ENCODE data around the gene C5orf34. TPM values are rescaled to one million over a fixed set of nuclear protein-coding genes. Genes with fewer than 3 reads are reported as not detected.
"Not testable (repeated sequence)": the region's sequence is repeated elsewhere in the genome, so short reads cannot be mapped to it uniquely, and the experiment has no call there.

Gene C5orf34
- 6.3 and 8.3 TPM in 2 replicates for total RNA-seq

- Mint-ChIP-seq H3K27me3 (ENCODE audit: low read depth) (no peaks in the 10 kb centered on the region), H3K9me3 (no peaks in the 10 kb centered on the region), H3K4me3 (ENCODE audit: low read depth) (peak within 1 kb of the TSS; percentile 92), H3K36me3 (ENCODE audit: low read depth) (peaks cover 13% of the 10 kb centered on the region), H3K4me1 (ENCODE audit: low read depth) (peaks cover 34% of the 10 kb centered on the region), H3K27ac (peak within 1 kb of the TSS; percentile 96)
- intact Hi-C loops (cut with micrococcal nuclease), result loop anchor here (1.0 to 2.0 kb wide), 4 partner anchors 31 to 394 kb away; partner anchors contain the start of gene HMGCS1
- peak; percentile 91 for DNase-seq (ENCODE audit: low spot score)
These were observed at the start of gene C5orf34 for GRCh38 chr5:43514816-43515677. TSS of gene C5orf34 (minus strand) at chr5:43515148. CDS start at chr5:43509339, 5,809 bp downstream.

- Mint-ChIP-seq H3K4me1 (ENCODE audit: low read depth) (peaks cover 3% of the 10 kb centered on the region), H3K27ac (no peak overlapping the region)
These were observed 49.4 kb upstream of the C5orf34 start for GRCh38 chr5:43564289-43564850.

GRCh38 chr5:43563321-43563720 is 48.4 kb upstream of the C5orf34 start:
- DNase-seq (ENCODE audit: low spot score), result no peak
- Mint-ChIP-seq H3K27me3 (ENCODE audit: low read depth) (peaks cover 9% of the 10 kb centered on the region), H3K36me3 (ENCODE audit: low read depth) (no peaks in the 10 kb centered on the region), H3K4me1 (ENCODE audit: low read depth) (peaks cover 6% of the 10 kb centered on the region), H3K4me3 (ENCODE audit: low read depth) (no peak overlapping the region), H3K9me3 (no peaks in the 10 kb centered on the region), H3K27ac (no peak overlapping the region)
- intact Hi-C loops (cut with micrococcal nuclease), result no loop called here

More at GRCh38 chr5:43564289-43564850, 49.4 kb upstream of the C5orf34 start:
- intact Hi-C loops (cut with micrococcal nuclease), result no loop called here
- Mint-ChIP-seq H3K9me3 (no peaks in the 10 kb centered on the region), H3K27me3 (ENCODE audit: low read depth) (peaks cover 7% of the 10 kb centered on the region), H3K4me3 (ENCODE audit: low read depth) (no peak overlapping the region), H3K36me3 (ENCODE audit: low read depth) (no peaks in the 10 kb centered on the region)
- DNase-seq (ENCODE audit: low spot score), result no peak

- Mint-ChIP-seq H3K27me3 (ENCODE audit: low read depth) (peaks cover 9% of the 10 kb centered on the region), H3K9me3 (no peaks in the 10 kb centered on the region), H3K27ac (no peak overlapping the region), H3K4me1 (ENCODE audit: low read depth) (peaks cover 8% of the 10 kb centered on the region), H3K4me3 (ENCODE audit: low read depth) (no peak overlapping the region), H3K36me3 (ENCODE audit: low read depth) (no peaks in the 10 kb centered on the region)
- DNase-seq (ENCODE audit: low spot score), result no peak
- intact Hi-C loops (cut with micrococcal nuclease), result no loop called here
These were observed 46.4 kb upstream of the C5orf34 start for GRCh38 chr5:43561356-43561755.

GRCh38 chr5:43560128-43560527 is 45.2 kb upstream of the C5orf34 start:
- Mint-ChIP-seq H3K4me3 (ENCODE audit: low read depth) (no peak overlapping the region), H3K27me3 (ENCODE audit: low read depth) (peaks cover 9% of the 10 kb centered on the region), H3K36me3 (ENCODE audit: low read depth) (peaks cover 4% of the 10 kb centered on the region), H3K9me3 (no peaks in the 10 kb centered on the region), H3K4me1 (ENCODE audit: low read depth) (peaks cover 8% of the 10 kb centered on the region), H3K27ac (no peak overlapping the region)
- DNase-seq (ENCODE audit: low spot score), result no peak
- intact Hi-C loops (cut with micrococcal nuclease), result no loop called here

- Mint-ChIP-seq H3K27me3 (ENCODE audit: low read depth) (peaks cover 9% of the 10 kb centered on the region), H3K27ac (peak within 1 kb of the TSS; percentile 90), H3K4me1 (ENCODE audit: low read depth) (peaks cover 8% of the 10 kb centered on the region), H3K4me3 (ENCODE audit: low read depth) (peak within 1 kb of the TSS; percentile 86), H3K9me3 (no peaks in the 10 kb centered on the region), H3K36me3 (ENCODE audit: low read depth) (peaks cover 7% of the 10 kb centered on the region)
- intact Hi-C loops (cut with micrococcal nuclease), result loop anchor here (1.0 to 5.0 kb wide), 7 partner anchors 42 to 490 kb away; partner anchors contain the start of genes C5orf34, HMGCS1, NNT and ZNF131
- DNase-seq (ENCODE audit: low spot score), result peak; percentile 84
These were observed 42.1 kb upstream of the C5orf34 start, which contains the start of gene PAIP1 for GRCh38 chr5:43556857-43557542. TSS of gene PAIP1 (minus strand) at chr5:43557077. CDS start at chr5:43556846, 231 bp downstream.

- intact Hi-C loops (cut with micrococcal nuclease), result loop anchor here (1.0 to 5.0 kb wide), 7 partner anchors 41 to 489 kb away; partner anchors contain the start of genes C5orf34, HMGCS1, NNT and ZNF131
- not testable (repeated sequence) for H3K27ac Mint-ChIP-seq; H3K4me1 Mint-ChIP-seq (ENCODE audit: low read depth); H3K9me3 Mint-ChIP-seq; H3K27me3 Mint-ChIP-seq (ENCODE audit: low read depth); H3K36me3 Mint-ChIP-seq (ENCODE audit: low read depth); DNase-seq (ENCODE audit: low spot score)
- H3K4me3 Mint-ChIP-seq (ENCODE audit: low read depth), result peak overlapping the region; percentile 82
These were observed 41.6 kb upstream of the C5orf34 start for GRCh38 chr5:43556607-43556856.

GRCh38 chr5:43555895-43556606 is 41.1 kb upstream of the C5orf34 start:
- Mint-ChIP-seq H3K36me3 (ENCODE audit: low read depth) (peaks cover 8% of the 10 kb centered on the region), H3K27me3 (ENCODE audit: low read depth) (peaks cover 7% of the 10 kb centered on the region), H3K4me1 (ENCODE audit: low read depth) (peaks cover 8% of the 10 kb centered on the region), H3K9me3 (no peaks in the 10 kb centered on the region), H3K27ac (peak overlapping the region; percentile 85), H3K4me3 (ENCODE audit: low read depth) (peak overlapping the region; percentile 86)
- peak; percentile 37 for DNase-seq (ENCODE audit: low spot score)
- intact Hi-C loops (cut with micrococcal nuclease), result loop anchor here (1.0 to 5.0 kb wide), 7 partner anchors 41 to 489 kb away; partner anchors contain the start of genes C5orf34, HMGCS1, NNT and ZNF131

GRCh38 chr5:43554497-43554896 is 39.5 kb upstream of the C5orf34 start:
- Mint-ChIP-seq H3K9me3 (no peaks in the 10 kb centered on the region), H3K36me3 (ENCODE audit: low read depth) (peaks cover 16% of the 10 kb centered on the region), H3K27me3 (ENCODE audit: low read depth) (peaks cover 2% of the 10 kb centered on the region), H3K4me1 (ENCODE audit: low read depth) (peaks cover 11% of the 10 kb centered on the region), H3K27ac (no peak overlapping the region), H3K4me3 (ENCODE audit: low read depth) (no peak overlapping the region)
- no peak for DNase-seq (ENCODE audit: low spot score)
- intact Hi-C loops (cut with micrococcal nuclease), result no loop called here

GRCh38 chr5:43553381-43553780 is 38.4 kb upstream of the C5orf34 start:
- Mint-ChIP-seq H3K4me1 (ENCODE audit: low read depth) (peaks cover 11% of the 10 kb centered on the region), H3K9me3 (no peaks in the 10 kb centered on the region), H3K4me3 (ENCODE audit: low read depth) (no peak overlapping the region), H3K27ac (no peak overlapping the region), H3K27me3 (ENCODE audit: low read depth) (no peaks in the 10 kb centered on the region), H3K36me3 (ENCODE audit: low read depth) (peaks cover 22% of the 10 kb centered on the region)
- intact Hi-C loops (cut with micrococcal nuclease), result no loop called here
- no peak for DNase-seq (ENCODE audit: low spot score)

- no peaks in the 10 kb centered on the region for H3K27me3 Mint-ChIP-seq (ENCODE audit: low read depth)
- peaks cover 37% of the 10 kb centered on the region for H3K36me3 Mint-ChIP-seq (ENCODE audit: low read depth)
- peaks cover 11% of the 10 kb centered on the region for H3K4me1 Mint-ChIP-seq (ENCODE audit: low read depth)
- DNase-seq (ENCODE audit: low spot score), result no peak
- no peaks in the 10 kb centered on the region for H3K9me3 Mint-ChIP-seq
- no peak overlapping the region for H3K4me3 Mint-ChIP-seq (ENCODE audit: low read depth)
- intact Hi-C loops (cut with micrococcal nuclease), result no loop called here
- H3K27ac Mint-ChIP-seq, result no peak overlapping the region
These were observed 36.8 kb upstream of the C5orf34 start for GRCh38 chr5:43551731-43552130.

GRCh38 chr5:43549272-43549671 is 34.3 kb upstream of the C5orf34 start:
- H3K27ac Mint-ChIP-seq; DNase-seq (ENCODE audit: low spot score); H3K27me3 Mint-ChIP-seq (ENCODE audit: low read depth); intact Hi-C loops (cut with micrococcal nuclease); H3K9me3 Mint-ChIP-seq; H3K4me3 Mint-ChIP-seq (ENCODE audit: low read depth): not testable (repeated sequence)
- H3K36me3 Mint-ChIP-seq (ENCODE audit: low read depth), result peaks cover 54% of the 10 kb centered on the region
- peaks cover 18% of the 10 kb centered on the region for H3K4me1 Mint-ChIP-seq (ENCODE audit: low read depth)

Measured in activated T-helper 2 cell treated with anti-CD3 and anti-CD28 coated beads, Interferon-gamma antibody, Interleukin-2, Interleukin-4, amounts not matched to agents 10 μg/mL and 5 μg/mL and 100 μg/mL, durations not matched to agents 14 hours and 24 hours and 36 hours (primary cell).